H1 (cell line): ENCODE results near the gene SEC14L5. TPM values are rescaled to one million over a fixed set of nuclear protein-coding genes. Genes with fewer than 3 reads are reported as not detected.

ENCODE experiments used
- CTCF ChIA-PET: fragments of 300-600 bp; sonication (Branson Sonifier 250); formaldehyde crosslinking; loops from one replicate; lab custom pipeline; 2021; ENCODE audit not compliant: partially characterized antibody; lab: Charles Lee
- POLR2A ChIA-PET: fragments of 300-600 bp; sonication (Branson Sonifier 250); formaldehyde crosslinking; loops from one replicate; lab custom pipeline; 2021; ENCODE audit warnings: inconsistent platforms; ENCODE audit not compliant: partially characterized antibody; lab: Charles Lee
- DNase-seq, 2 experiments: peaks; one replicate each; pipeline versions ENCODE4 v3.0.0 to v3.0.0-alpha.2; 2010 to 2022; ENCODE audit warnings: low spot score in 2 of 2, low read depth in 1 of 2, mixed read lengths in 1 of 2
- FAIRE-seq: peaks from 2 replicates; lab custom pipeline; 2011; peaks lifted over from hg19 to GRCh38; lab: Jason Lieb, UNC
- H2AFZ ChIP-seq: 2 replicates; pipeline ENCODE4 v1.8.1; 2012; ENCODE audit warnings: low read length, inconsistent platforms
- H2AK5ac ChIP-seq: 2 replicates; pipeline ENCODE4 v1.6.1; 2013; ENCODE audit warnings: low read depth, low read length
- H2BK120ac ChIP-seq: replicated peaks from 2 replicates; pipeline ENCODE3; 2013; ENCODE audit warnings: low read depth, low read length, inconsistent platforms
- H2BK12ac ChIP-seq: 2 replicates; pipeline ENCODE4 v1.6.1; 2013; ENCODE audit warnings: low read depth, low read length
- H2BK15ac ChIP-seq: 2 replicates; pipeline ENCODE4 v1.6.1; 2013; ENCODE audit warnings: low read length
- H2BK20ac ChIP-seq: 2 replicates; pipeline ENCODE4 v1.6.1; 2013; ENCODE audit warnings: low read length
- H2BK5ac ChIP-seq: 2 replicates; pipeline ENCODE4 v1.6.1; 2013; ENCODE audit warnings: low read depth, low read length
- H3K14ac ChIP-seq: 2 replicates; pipeline ENCODE4 v1.6.1; 2013; ENCODE audit warnings: inconsistent platforms; ENCODE audit not compliant: insufficient read length
- H3K18ac ChIP-seq: 2 replicates; pipeline ENCODE4 v1.6.1; 2013; ENCODE audit warnings: low read length; ENCODE audit errors: extremely low read depth
- H3K23ac ChIP-seq: 2 replicates; pipeline ENCODE4 v1.6.1; 2013; ENCODE audit warnings: inconsistent platforms; ENCODE audit not compliant: insufficient read length
- H3K23me2 ChIP-seq: 2 replicates; pipeline ENCODE4 v1.6.1; 2013; ENCODE audit warnings: low read depth, low read length
- H3K27ac ChIP-seq: 2 replicates; pipeline ENCODE4 v1.6.1; 2011; ENCODE audit warnings: low read depth, low read length, inconsistent platforms
- H3K27me3 ChIP-seq, 4 experiments: replicated peaks in 1 of 4; 1 replicate in 1 of 4; 2 replicates in 3 of 4; pipeline versions ENCODE4 v1.6.1 to v1.8.1; 2011 to 2013; ENCODE audit warnings: low read length in 3 of 4, mild to moderate bottlenecking in 3 of 4, inconsistent platforms in 2 of 4, mixed read lengths in 2 of 4, moderate library complexity in 1 of 4; ENCODE audit not compliant: control insufficient read depth in 3 of 4, insufficient read depth in 3 of 4; ENCODE audit errors: extremely low read depth in 1 of 4
- H3K36me3 ChIP-seq, 4 experiments: 2 replicates each; pipeline versions ENCODE4 v1.6.1 to v1.8.1; 2011 to 2013; ENCODE audit warnings: mild to moderate bottlenecking in 4 of 4, low read length in 3 of 4, moderate library complexity in 2 of 4, control low read depth in 1 of 4, inconsistent platforms in 1 of 4; ENCODE audit not compliant: insufficient read depth in 4 of 4, control insufficient read depth in 2 of 4
- H3K4ac ChIP-seq: replicated peaks from 2 replicates; pipeline ENCODE3; 2013; ENCODE audit warnings: low read length, low read depth, mixed read lengths, inconsistent platforms; ENCODE audit not compliant: insufficient read length
- H3K4me1 ChIP-seq, 4 experiments: replicated peaks in 1 of 4; 1 replicate in 1 of 4; 2 replicates in 3 of 4; pipeline versions ENCODE4 v1.6.1 to v1.8.1; 2011 to 2013; ENCODE audit warnings: low read length in 3 of 4, inconsistent platforms in 2 of 4, mixed read lengths in 1 of 4; ENCODE audit not compliant: insufficient read depth in 4 of 4, control insufficient read depth in 3 of 4
- H3K4me2 ChIP-seq, 2 experiments: 2 replicates each; pipeline versions ENCODE4 v1.6.1 to v1.8.1; 2011 to 2013; ENCODE audit warnings: low read depth in 2 of 2, low read length in 2 of 2, control low read depth in 1 of 2, inconsistent platforms in 1 of 2, mild to moderate bottlenecking in 1 of 2; ENCODE audit not compliant: insufficient read depth in 1 of 2
- H3K4me3 ChIP-seq, 4 experiments: fragments of 200-600, 300-600 bp in 1 of 4; sonication (generic), shearing (Covaris generic), sonication (Bioruptor Twin) in 1 of 4; 2 replicates each; pipeline versions ENCODE4 v1.5.1 to v1.8.1; 2011 to 2016; ENCODE audit warnings: low read length in 4 of 4, low read depth in 3 of 4, control low read depth in 2 of 4, inconsistent platforms in 2 of 4, mild to moderate bottlenecking in 2 of 4, mixed read lengths in 1 of 4, moderate library complexity in 1 of 4; ENCODE audit not compliant: insufficient read depth in 2 of 4; ENCODE audit errors: extremely low read depth in 1 of 4
- H3K56ac ChIP-seq: replicated peaks from 2 replicates; pipeline ENCODE3; 2013; ENCODE audit warnings: low read depth, mild to moderate bottlenecking, mixed read lengths, low read length, inconsistent platforms; ENCODE audit not compliant: insufficient read length
- H3K79me1 ChIP-seq: 2 replicates; pipeline ENCODE4 v1.6.1; 2013; ENCODE audit warnings: low read depth, low read length, control low read depth
- H3K79me2 ChIP-seq, 2 experiments: 2 replicates each; pipeline versions ENCODE4 v1.6.1 to v1.8.1; 2012 to 2013; ENCODE audit warnings: low read length in 2 of 2, mild to moderate bottlenecking in 2 of 2, inconsistent platforms in 1 of 2; ENCODE audit not compliant: insufficient read depth in 2 of 2, control insufficient read depth in 1 of 2
- H3K9ac ChIP-seq, 4 experiments: replicated peaks in 1 of 4; 1 replicate in 1 of 4; 2 replicates in 3 of 4; pipeline versions ENCODE4 v1.6.1 to v1.8.1; 2011 to 2013; ENCODE audit warnings: low read depth in 3 of 4, low read length in 3 of 4, control low read depth in 2 of 4, mild to moderate bottlenecking in 2 of 4, moderate library complexity in 2 of 4, inconsistent platforms in 1 of 4; ENCODE audit errors: extremely low read depth in 1 of 4
- H3K9me3 ChIP-seq, 2 experiments: 2 replicates each; pipeline versions ENCODE4 v1.6.1 to v1.8.1; 2012 to 2013; ENCODE audit warnings: mild to moderate bottlenecking in 2 of 2, moderate library complexity in 2 of 2, control low read depth in 1 of 2, inconsistent platforms in 1 of 2, low read depth in 1 of 2, low read length in 1 of 2, mixed read lengths in 1 of 2; ENCODE audit not compliant: insufficient read depth in 2 of 2
- H4K20me1 ChIP-seq, 2 experiments: replicated peaks in 1 of 2; 2 replicates each; pipeline versions ENCODE3 to v1.8.1; 2011 to 2013; ENCODE audit warnings: inconsistent platforms in 2 of 2, low read length in 2 of 2, mild to moderate bottlenecking in 1 of 2; ENCODE audit not compliant: insufficient read depth in 2 of 2, control insufficient read depth in 1 of 2
- H4K5ac ChIP-seq: 2 replicates; pipeline ENCODE4 v1.6.1; 2013; ENCODE audit warnings: low read length, low read depth, mixed read lengths, inconsistent platforms; ENCODE audit not compliant: insufficient read length
- H4K8ac ChIP-seq: 2 replicates; pipeline ENCODE4 v1.8.0; 2013; ENCODE audit warnings: mild to moderate bottlenecking, moderate library complexity, low read length, inconsistent platforms; ENCODE audit not compliant: insufficient read depth; ENCODE audit errors: extremely low read depth
- H4K91ac ChIP-seq: replicated peaks from 2 replicates; pipeline ENCODE3; 2013; ENCODE audit warnings: low read length, mixed read lengths, inconsistent platforms; ENCODE audit not compliant: insufficient read length
- CEBPB ChIP-seq: IDR thresholded peaks from 2 replicates; pipeline ENCODE4 v1.6.1; 2012; ENCODE audit warnings: low read depth, low read length
- HDAC2 ChIP-seq, 2 experiments: fragments of 300-600 bp in 1 of 2; sonication (generic) in 1 of 2; IDR thresholded peaks; 2 replicates each; pipeline ENCODE4 v1.6.1; 2011 to 2012; ENCODE audit warnings: low read depth in 2 of 2, low read length in 2 of 2, mild to moderate bottlenecking in 2 of 2, moderate library complexity in 2 of 2, borderline replicate concordance in 1 of 2, inconsistent platforms in 1 of 2
- POLR2A ChIP-seq, 2 experiments: IDR thresholded peaks; 1 replicate in 1 of 2; 2 replicates in 1 of 2; pipeline ENCODE4 v1.6.1; 2011; ENCODE audit warnings: low read depth in 2 of 2, low read length in 2 of 2, mild to moderate bottlenecking in 2 of 2; ENCODE audit errors: control extremely low read depth in 1 of 2
- POLR2AphosphoS5 ChIP-seq: IDR thresholded peaks from 2 replicates; pipeline ENCODE4 v1.6.1; 2011; ENCODE audit warnings: low read depth, low read length
- SUZ12 ChIP-seq: fragments of 200-600 bp; sonication (generic); IDR thresholded peaks from 2 replicates; pipeline ENCODE4 v1.6.1; 2012; ENCODE audit warnings: mild to moderate bottlenecking, inconsistent platforms, low read length, moderate library complexity, mixed read lengths
- WGBS, 2 experiments: shearing (Covaris generic) in 1 of 2; methylation state at CpG; one replicate each; pipeline versions ENCODE4 v1.1.6 to v1.1.7; 2013 to 2015; ENCODE audit warnings: low lambda C conversion rate in 2 of 2, mixed read lengths in 2 of 2, inconsistent platforms in 1 of 2, low coverage in 1 of 2, missing lambda C conversion rate in 1 of 2; ENCODE audit not compliant: insufficient replicate concordance in 2 of 2, insufficient coverage in 1 of 2, insufficient read length in 1 of 2; ENCODE audit errors: extremely low coverage in 1 of 2, missing lambda C conversion rate in 1 of 2; 5-methylcytosine and 5-hydroxymethylcytosine counted together
- polyA plus RNA-seq, 7 experiments: library from polyadenylated mRNA; depleted of rRNA in 3 of 7; stranded (reverse) in 5 of 7; unstranded in 2 of 7; fragments of >200 nt in 5 of 7; fragments of 200-250 nt in 2 of 7; gene quantifications; 1 replicate in 5 of 7; 2 replicates in 1 of 7; 4 replicates in 1 of 7; pipeline versions ENCODE4 v1.2.1 to v1.2.3, GENCODE V29; 2011 to 2013; ENCODE audit warnings: missing spikeins in 2 of 7, mixed read lengths in 2 of 7
- total RNA-seq: library from RNA; stranded (reverse); fragmentation: NEBNext Ultra II Directional; extraction: Animal tissue kit (Norgen Biotek cat#: 25700); gene quantifications from 2 replicates; pipeline ENCODE4 v1.2.1, GENCODE V29; 2021
- TF ChIP-seq, protein P1 (sequence below): IDR thresholded peaks from 2 replicates; pipeline ENCODE4 v1.6.1; 2011; ENCODE audit warnings: low read length, improper control_type of control experiment
- TF ChIP-seq, protein P2 (sequence below): IDR thresholded peaks from 2 replicates; pipeline ENCODE4 v1.6.1; 2012; ENCODE audit warnings: inconsistent platforms
- TF ChIP-seq, protein P3 (sequence below), 3 experiments: IDR thresholded peaks; 1 replicate in 2 of 3; 2 replicates in 1 of 3; pipeline versions ENCODE4 v1.5.1 to v1.6.1; 2011; ENCODE audit warnings: low read length in 3 of 3, mild to moderate bottlenecking in 3 of 3, inconsistent platforms in 2 of 3, low read depth in 1 of 3, moderate library complexity in 1 of 3; ENCODE audit not compliant: insufficient read depth in 1 of 3; ENCODE audit errors: control extremely low read depth in 1 of 3
- TF ChIP-seq, protein P4 (sequence below): IDR thresholded peaks from 2 replicates; pipeline ENCODE4 v1.6.1; 2012; ENCODE audit warnings: inconsistent platforms

SEC14L5 gene
- total and polyA plus RNA-seq, 2 of the 8 experiments (the other 6 are each of a cell fraction or from before 2014, with no cell fraction given), result 1.9 to 3.0 TPM

DNA sequence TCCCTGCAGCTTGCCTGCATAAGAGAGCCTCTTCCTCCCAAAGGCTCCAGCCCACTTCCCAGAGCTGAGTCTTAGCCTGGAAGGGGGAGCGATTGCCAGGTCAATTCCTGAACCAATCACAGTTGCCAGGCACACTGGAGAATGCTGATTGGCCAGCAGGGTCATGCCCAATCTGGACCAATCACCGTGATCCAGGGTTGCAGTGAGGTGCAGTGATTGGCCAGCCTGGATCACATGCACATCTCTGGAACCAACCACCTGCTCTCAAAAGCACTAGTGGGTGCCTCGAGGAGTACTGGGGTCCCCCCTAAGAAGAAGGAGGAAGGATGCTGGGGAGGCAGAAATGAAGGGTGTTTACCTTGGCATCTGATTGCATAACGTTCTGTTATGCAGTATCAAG lies 57.2 kb downstream of the SEC14L5 start:
- no peak overlapping the region for H2BK20ac ChIP-seq
- no peak overlapping the region for H4K5ac ChIP-seq
- no peaks in the 10 kb centered on the region for H3K9me3 ChIP-seq
- H3K23me2 ChIP-seq, result no peaks in the 10 kb centered on the region
- no peaks in the 10 kb centered on the region for H3K36me3 ChIP-seq
- POLR2A ChIA-PET, result interaction anchor here (1.0 to 1.1 kb wide), 3 partner anchors 9 to 16 kb away, joined by 3 to 4 read pairs (median 3); no protein-coding TSS in a partner anchor
- no peak overlapping the region for H3K23ac ChIP-seq
- no peak overlapping the region for H4K91ac ChIP-seq
- no peak overlapping the region for H3K4ac ChIP-seq
- no peak overlapping the region for H3K27ac ChIP-seq
- H2AK5ac ChIP-seq, result 0 out of 2 replicates have a peak overlapping the region, but pooled peaks have one; percentile 39
- FAIRE-seq (no peak), DNase-seq (no peak)
- H3K4me3 ChIP-seq, result no peak overlapping the region
- H2BK120ac ChIP-seq, result no peak overlapping the region
- H3K4me1 ChIP-seq, result peaks cover 0 to 3% (median under 1%) of the 10 kb centered on the region in 4 experiments; a peak in 2 of 7 replicates
- H2BK15ac ChIP-seq, result no peak overlapping the region
- no peaks in the 10 kb centered on the region for H3K79me1 ChIP-seq
- H3K9ac ChIP-seq, result no peak overlapping the region
- 80% methylated on average over 4 of the region's 4 CpGs; no CpG with 5 or more reads in 1 of the 2 experiments for WGBS, 2 experiments
- peak overlapping the region; percentile 80 for H4K8ac ChIP-seq
- H3K4me2 ChIP-seq, result no peak overlapping the region
- CTCF ChIA-PET, result interaction anchor here (1.2 to 1.3 kb wide), 2 partner anchors 10 to 12 kb away, joined by 3 to 4 read pairs; no protein-coding TSS in a partner anchor
- no peak overlapping the region for H2BK5ac ChIP-seq
- H3K27me3 ChIP-seq, result no peaks in the 10 kb centered on the region
- no peak overlapping the region for H2BK12ac ChIP-seq
- H3K56ac ChIP-seq, result no peak overlapping the region
- no peak overlapping the region for H3K18ac ChIP-seq
- H4K20me1 ChIP-seq, result no peaks in the 10 kb centered on the region
- no peak overlapping the region for H3K14ac ChIP-seq
- no peaks in the 10 kb centered on the region for H3K79me2 ChIP-seq
- H2AFZ ChIP-seq, result no peak overlapping the region
- TF ChIP-seq, protein P1, sequence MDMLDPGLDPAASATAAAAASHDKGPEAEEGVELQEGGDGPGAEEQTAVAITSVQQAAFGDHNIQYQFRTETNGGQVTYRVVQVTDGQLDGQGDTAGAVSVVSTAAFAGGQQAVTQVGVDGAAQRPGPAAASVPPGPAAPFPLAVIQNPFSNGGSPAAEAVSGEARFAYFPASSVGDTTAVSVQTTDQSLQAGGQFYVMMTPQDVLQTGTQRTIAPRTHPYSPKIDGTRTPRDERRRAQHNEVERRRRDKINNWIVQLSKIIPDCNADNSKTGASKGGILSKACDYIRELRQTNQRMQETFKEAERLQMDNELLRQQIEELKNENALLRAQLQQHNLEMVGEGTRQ, result peak; percentile 52
- no peak for TF ChIP-seq POLR2A (IDR thresholded peaks at IDR 0.05; ENCODE audit: control extremely low read depth in 1 of 2, low read depth in 2 of 2, low read length in 2 of 2)
- TF ChIP-seq CEBPB, result no peak
- no peak for TF ChIP-seq POLR2AphosphoS5
- no peak for TF ChIP-seq SUZ12
- TF ChIP-seq, protein P2, sequence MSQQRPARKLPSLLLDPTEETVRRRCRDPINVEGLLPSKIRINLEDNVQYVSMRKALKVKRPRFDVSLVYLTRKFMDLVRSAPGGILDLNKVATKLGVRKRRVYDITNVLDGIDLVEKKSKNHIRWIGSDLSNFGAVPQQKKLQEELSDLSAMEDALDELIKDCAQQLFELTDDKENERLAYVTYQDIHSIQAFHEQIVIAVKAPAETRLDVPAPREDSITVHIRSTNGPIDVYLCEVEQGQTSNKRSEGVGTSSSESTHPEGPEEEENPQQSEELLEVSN, result 0 out of 2 replicates have a peak, but pooled peaks have one; percentile 14
- TF ChIP-seq HDAC2 (IDR thresholded peaks at IDR 0.05; ENCODE audit: borderline replicate concordance in 1 of 2, low read depth in 2 of 2, low read length in 2 of 2), result no peak
- TF ChIP-seq, protein P3, sequence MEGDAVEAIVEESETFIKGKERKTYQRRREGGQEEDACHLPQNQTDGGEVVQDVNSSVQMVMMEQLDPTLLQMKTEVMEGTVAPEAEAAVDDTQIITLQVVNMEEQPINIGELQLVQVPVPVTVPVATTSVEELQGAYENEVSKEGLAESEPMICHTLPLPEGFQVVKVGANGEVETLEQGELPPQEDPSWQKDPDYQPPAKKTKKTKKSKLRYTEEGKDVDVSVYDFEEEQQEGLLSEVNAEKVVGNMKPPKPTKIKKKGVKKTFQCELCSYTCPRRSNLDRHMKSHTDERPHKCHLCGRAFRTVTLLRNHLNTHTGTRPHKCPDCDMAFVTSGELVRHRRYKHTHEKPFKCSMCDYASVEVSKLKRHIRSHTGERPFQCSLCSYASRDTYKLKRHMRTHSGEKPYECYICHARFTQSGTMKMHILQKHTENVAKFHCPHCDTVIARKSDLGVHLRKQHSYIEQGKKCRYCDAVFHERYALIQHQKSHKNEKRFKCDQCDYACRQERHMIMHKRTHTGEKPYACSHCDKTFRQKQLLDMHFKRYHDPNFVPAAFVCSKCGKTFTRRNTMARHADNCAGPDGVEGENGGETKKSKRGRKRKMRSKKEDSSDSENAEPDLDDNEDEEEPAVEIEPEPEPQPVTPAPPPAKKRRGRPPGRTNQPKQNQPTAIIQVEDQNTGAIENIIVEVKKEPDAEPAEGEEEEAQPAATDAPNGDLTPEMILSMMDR (IDR thresholded peaks at IDR 0.05; ENCODE audit: control extremely low read depth in 1 of 3, insufficient read depth in 1 of 3, low read depth in 1 of 3, low read length in 3 of 3), result no peak
- TF ChIP-seq, protein P4, sequence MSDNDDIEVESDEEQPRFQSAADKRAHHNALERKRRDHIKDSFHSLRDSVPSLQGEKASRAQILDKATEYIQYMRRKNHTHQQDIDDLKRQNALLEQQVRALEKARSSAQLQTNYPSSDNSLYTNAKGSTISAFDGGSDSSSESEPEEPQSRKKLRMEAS, result peak; percentile 49
